WTC11 (cell line): ENCODE data around the gene AGTRAP.

Source experiments
- E2F1 ChIP-seq: sonication (generic); formaldehyde crosslinking; IDR thresholded peaks from 2 replicates; pipeline ENCODE4 v1.8.0; 2022; ENCODE audit warnings: mild to moderate bottlenecking, missing genetic modification reagents
- ETV6 ChIP-seq: sonication (generic); formaldehyde crosslinking; IDR thresholded peaks from 2 replicates; pipeline ENCODE4 v1.8.1; 2022; ENCODE audit warnings: mild to moderate bottlenecking, missing genetic modification reagents
- FOXP1 ChIP-seq: sonication (generic); formaldehyde crosslinking; IDR thresholded peaks from 2 replicates; pipeline ENCODE4 v1.8.0; 2022; ENCODE audit warnings: missing genetic modification reagents, mild to moderate bottlenecking, moderate library complexity, borderline replicate concordance
- FOXP4 ChIP-seq: sonication (generic); formaldehyde crosslinking; IDR thresholded peaks from 2 replicates; pipeline ENCODE4 v1.8.0; 2022; ENCODE audit warnings: mild to moderate bottlenecking, missing genetic modification reagents
- JUN ChIP-seq: sonication (generic); formaldehyde crosslinking; IDR thresholded peaks from 2 replicates; pipeline ENCODE4 v1.8.0; 2023; ENCODE audit warnings: mild to moderate bottlenecking, missing genetic modification reagents
- NFYB ChIP-seq: sonication (generic); formaldehyde crosslinking; conservative IDR thresholded peaks from 2 replicates; pipeline ENCODE4 v1.8.0; 2022; ENCODE audit warnings: low read depth, missing genetic modification reagents
- USF1 ChIP-seq: sonication (generic); formaldehyde crosslinking; IDR thresholded peaks from 2 replicates; pipeline ENCODE4 v1.8.0; 2022; ENCODE audit warnings: mild to moderate bottlenecking, missing genetic modification reagents
- TF ChIP-seq, protein P1 (sequence below): fragments of 200-600 bp; IDR thresholded peaks from 2 replicates; pipeline ENCODE4 v1.8.0; 2022; ENCODE audit warnings: antibody characterized with exemption
- TF ChIP-seq, protein P2 (sequence below): sonication (generic); formaldehyde crosslinking; IDR thresholded peaks from 2 replicates; pipeline ENCODE4 v1.8.1; 2023; ENCODE audit warnings: mild to moderate bottlenecking, missing genetic modification reagents

GRCh38 chr1:11792106-11792505 is 56.2 kb downstream of the AGTRAP start:
- TF ChIP-seq, protein P1, sequence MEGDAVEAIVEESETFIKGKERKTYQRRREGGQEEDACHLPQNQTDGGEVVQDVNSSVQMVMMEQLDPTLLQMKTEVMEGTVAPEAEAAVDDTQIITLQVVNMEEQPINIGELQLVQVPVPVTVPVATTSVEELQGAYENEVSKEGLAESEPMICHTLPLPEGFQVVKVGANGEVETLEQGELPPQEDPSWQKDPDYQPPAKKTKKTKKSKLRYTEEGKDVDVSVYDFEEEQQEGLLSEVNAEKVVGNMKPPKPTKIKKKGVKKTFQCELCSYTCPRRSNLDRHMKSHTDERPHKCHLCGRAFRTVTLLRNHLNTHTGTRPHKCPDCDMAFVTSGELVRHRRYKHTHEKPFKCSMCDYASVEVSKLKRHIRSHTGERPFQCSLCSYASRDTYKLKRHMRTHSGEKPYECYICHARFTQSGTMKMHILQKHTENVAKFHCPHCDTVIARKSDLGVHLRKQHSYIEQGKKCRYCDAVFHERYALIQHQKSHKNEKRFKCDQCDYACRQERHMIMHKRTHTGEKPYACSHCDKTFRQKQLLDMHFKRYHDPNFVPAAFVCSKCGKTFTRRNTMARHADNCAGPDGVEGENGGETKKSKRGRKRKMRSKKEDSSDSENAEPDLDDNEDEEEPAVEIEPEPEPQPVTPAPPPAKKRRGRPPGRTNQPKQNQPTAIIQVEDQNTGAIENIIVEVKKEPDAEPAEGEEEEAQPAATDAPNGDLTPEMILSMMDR: no peak
- TF ChIP-seq JUN (CRISPR knock-in tag) (no peak), ETV6 (no peak), E2F1 (CRISPR knock-in tag) (no peak), USF1 (CRISPR knock-in tag) (no peak), FOXP4 (no peak), FOXP1 (no peak), NFYB (CRISPR knock-in tag) (no peak)
- TF ChIP-seq, protein P2, sequence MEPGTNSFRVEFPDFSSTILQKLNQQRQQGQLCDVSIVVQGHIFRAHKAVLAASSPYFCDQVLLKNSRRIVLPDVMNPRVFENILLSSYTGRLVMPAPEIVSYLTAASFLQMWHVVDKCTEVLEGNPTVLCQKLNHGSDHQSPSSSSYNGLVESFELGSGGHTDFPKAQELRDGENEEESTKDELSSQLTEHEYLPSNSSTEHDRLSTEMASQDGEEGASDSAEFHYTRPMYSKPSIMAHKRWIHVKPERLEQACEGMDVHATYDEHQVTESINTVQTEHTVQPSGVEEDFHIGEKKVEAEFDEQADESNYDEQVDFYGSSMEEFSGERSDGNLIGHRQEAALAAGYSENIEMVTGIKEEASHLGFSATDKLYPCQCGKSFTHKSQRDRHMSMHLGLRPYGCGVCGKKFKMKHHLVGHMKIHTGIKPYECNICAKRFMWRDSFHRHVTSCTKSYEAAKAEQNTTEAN (CRISPR knock-in tag): no peak
